Cortex of kidney (tissue), 1 donor: ENCODE data around the gene SMCO2.

ENCODE experiments used
- DNase-seq: peaks from one replicate; lab custom pipeline; 2025; lab: John Stamatoyannopoulos, UW

Gene SMCO2

DNA sequence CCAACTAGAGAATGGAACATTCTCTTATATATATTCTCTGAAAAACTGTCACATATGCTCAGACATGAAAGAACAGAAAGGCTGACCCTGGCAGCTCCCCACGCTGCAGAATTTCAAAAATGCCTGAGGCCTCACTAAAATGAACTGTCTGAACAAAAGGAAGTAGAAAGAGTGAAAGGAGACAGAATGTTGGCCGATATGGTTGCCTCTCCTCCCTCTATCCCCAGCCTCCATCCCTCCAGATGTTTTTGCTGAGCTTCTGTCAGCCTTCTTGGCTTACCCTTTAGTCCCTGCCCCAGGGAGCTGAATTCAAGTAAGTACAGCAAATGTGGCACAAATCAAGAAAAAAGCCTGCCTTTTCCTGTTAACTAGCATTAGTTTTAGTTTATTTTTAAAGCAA lies 6.9 kb downstream of the SMCO2 start:
- DNase-seq, result no peak

DNA sequence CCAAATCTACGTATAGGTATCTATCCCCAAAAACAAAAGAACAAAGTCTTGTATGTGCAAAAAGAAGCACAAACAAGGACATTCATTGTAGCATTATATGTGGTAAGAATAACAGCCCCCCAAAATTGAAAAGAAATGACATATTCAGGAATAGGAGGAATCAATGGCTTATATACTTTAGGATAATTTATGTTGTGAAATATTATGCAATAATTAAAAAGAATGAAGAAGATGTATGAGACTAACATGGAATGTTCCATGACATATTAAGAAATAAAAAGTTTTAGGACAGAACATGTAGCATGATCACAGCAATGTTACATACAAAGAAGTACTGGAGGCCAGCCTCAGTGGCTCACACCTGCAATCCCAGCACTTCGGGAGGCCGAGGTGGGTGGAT lies 9.1 kb downstream of the SMCO2 start:
- DNase-seq, result no peak

DNA sequence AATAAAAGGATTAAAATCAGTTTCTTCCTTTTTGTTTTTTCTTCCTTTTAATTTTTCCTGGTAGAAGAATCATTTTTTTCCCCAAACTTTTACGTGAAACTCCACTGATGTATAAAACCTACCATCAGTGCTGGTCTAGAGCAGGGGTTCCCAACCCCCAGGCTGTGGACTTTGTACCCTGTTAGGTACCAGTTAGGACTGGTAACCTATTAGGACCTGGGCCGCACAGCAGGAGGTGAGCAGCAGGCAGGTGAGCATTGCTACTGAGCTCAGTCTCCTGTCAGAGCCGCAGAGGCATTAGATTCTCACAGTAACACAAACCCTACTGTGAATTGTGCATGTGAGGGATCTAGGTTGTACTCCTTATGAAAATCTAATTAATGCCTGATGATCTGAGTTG lies 10.1 kb downstream of the SMCO2 start:
- no peak for DNase-seq

DNA sequence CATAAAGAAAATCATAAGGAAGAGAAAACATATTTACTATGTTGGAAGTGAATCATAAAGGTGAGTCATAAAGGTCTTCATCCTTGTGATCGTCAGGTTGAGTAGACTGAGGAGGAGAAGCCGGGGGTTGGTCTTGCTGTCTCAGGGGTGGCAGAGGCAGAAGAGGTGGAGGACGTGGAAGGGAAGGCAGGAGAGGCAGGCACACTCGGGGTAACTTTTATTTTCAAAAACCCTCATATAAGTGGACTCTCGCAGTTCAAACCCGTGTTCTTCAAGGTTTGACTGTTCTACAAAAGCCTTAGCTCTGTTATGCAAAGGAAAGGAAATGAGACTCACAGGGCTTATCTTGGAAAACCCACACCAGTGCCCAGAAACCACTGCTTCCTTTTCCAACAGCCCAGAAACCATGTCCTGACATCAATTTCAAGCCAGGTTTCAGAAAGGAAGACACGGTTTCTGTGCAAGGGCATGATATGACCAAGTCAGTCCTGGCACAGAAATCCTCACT lies 14.0 kb downstream of the SMCO2 start:
- DNase-seq, result no peak

DNA sequence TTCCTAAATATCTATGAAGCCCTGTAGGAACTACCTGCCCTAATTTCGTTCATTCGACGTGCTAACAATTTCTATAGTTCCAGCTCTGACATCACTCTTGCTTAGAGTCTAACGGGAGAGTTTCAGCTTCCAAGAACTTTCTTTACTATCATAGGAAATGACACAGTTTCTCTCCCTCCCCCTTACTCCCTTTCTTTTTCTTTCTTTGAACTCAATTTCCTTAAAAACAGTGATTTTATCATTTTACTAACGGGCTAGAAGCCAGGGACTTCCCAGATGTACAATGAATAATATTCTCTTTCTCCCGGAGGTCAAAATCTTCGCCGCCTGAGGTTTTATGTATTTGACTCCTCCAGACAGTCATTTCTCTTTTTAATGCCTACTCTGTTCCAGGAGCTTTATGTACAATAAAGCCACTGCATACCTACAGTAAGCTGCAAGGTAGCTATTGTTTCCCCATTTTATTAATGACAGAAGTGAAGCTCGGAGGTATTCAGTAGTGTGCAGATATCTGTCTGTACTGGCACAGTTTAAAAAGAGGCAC lies 15.7 kb downstream of the SMCO2 start:
- no peak for DNase-seq

DNA sequence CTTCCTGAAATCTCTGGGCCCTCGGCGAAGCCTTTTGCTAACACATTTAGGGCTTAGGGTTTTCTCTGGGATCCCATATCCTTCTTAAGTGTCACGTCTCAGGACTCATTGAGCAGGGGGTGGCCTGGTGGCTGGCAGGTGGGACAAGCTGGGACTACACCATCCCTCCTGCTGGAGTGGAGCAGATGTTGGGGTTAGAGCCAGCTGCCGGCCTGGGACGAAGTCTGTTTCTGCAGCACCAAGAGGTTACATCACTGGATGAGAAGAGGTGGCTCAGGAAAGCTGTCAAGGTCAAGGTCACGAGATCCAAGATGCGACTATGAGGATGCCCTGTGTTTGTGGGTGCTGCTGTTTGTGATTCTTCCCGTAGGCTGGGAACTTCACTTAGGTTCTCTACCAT lies 16.3 kb downstream of the SMCO2 start:
- no peak for DNase-seq

DNA sequence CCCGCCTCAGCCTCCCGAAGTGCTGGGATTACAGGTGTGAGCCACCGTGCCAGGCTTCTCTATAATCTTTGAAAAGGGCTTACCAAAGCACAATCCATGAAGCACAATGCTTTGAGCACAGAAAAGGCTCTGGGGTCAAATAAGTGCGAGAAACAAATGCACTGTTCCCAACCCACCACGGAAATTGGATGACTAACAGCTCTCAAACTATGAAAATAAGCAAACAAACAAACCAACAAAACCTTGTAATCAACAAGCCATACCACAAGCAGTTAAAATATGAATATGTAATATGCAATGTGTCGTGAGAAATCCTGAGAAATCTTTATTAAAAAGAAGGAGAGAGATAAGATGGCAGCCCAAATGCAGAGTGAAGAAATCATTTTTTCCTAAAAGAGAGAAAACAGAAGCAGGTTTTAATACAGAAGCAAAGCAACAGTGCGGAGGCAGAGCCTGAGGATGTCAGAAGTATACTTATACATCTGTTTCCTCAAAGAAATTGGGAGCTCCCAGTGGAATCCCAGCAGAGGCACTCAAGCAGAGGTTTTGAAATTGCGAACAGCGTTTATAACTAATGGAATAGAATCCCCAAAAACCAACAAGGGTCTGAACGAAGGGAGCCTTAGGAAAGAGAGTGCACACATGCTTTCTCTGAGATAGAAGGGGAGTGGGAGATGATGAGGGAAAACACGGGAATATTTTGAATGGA lies 17.1 kb downstream of the SMCO2 start:
- DNase-seq, result no peak

DNA sequence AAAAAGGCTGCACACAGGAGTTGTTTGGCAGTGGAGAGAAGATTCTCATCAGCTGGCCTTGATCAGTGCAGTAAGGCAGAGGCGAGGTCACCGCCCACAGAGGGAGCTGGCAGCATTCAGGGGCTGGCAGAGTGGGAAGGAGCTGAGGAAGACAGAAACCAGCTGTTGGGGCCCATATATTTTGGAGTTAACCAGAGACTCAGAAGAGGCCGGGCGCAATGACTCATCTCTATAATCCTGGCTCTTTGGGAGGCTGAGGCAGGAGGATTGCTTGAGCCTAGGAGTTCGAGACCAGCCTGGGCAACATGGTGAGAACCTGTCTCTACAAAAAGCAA lies 17.7 kb downstream of the SMCO2 start:
- DNase-seq, result no peak

DNA sequence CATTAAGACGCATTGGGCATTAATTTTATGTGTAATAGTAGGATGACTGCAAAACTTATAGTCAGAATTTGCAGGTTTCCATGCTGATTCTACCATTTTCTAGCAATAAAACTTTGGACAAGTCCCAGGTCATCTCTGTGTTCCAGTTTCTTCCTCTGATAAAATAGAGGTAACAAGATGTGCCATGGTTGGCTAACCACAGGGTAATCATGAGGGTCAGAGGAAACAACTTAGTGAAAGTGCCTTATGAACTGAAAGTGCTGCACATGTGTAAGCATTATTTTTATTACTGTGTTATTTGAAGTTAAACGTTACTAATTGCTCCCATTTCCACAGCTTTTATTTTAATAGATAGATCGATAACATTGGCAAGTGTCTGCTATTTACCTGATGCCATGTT lies 21.1 kb downstream of the SMCO2 start:
- no peak for DNase-seq

DNA sequence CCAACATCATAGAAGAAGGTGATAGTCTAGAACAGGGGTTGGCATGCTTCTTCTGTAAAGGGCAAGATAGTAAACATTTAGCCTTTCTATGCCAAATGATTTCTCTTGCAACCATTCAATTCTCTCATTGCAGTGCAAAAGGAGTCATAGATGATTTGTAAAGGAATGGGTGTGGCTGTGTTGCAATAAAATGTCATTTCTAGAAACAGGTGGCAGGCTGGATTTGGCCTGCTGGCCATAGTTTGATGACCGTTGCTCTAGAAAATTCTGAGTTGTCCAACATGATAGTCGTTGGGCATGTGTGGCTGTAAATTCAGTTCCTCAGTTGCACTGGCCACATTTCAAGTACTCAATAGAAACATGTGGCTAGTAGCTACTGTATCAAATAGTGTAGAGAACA lies 21.7 kb downstream of the SMCO2 start:
- DNase-seq, result no peak

DNA sequence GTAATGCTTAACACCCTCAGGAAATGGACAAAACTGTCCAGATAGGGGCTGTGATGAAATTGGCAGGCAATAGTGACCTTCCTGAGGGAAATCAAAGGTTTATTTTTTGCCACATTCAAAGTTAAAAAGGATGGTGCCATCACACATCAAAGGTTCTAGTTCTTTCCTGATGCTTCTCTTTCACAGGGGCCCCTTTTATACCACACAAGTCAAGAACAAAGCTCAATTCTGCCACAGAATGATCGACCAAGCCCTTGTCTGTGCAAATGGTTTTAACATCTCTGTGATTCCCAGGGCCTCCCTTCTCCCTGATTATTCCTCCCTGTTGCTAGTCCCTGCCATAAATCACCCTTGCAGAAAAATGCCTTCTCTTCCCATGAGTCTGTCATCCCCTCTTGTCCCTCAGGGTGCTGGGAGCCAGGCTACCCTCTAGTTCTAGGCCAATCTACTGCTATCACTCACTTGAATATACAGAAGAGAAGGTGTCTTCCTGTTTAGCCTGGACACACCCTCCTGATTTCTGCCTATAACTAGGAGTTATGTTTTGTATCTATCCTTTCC lies 22.7 kb downstream of the SMCO2 start:
- DNase-seq, result no peak

DNA sequence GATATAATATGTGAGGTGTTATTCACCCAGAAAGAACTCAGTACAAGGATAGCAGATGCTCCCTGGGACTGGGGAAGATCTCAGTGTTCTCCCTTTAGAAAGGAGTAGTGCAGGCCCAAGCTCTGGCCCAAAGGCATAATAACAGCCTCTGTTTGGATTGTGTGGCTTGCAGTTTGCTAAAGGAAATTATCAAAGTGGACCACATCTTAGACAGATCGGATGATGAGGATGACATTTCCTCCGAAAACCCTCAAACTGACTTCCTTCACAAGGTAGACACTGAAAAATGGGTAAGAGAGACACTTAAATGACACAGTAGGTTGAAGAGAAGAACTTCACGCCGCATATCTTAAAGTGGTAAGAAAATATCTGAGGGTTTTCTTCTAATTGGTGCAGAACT lies 26.1 kb downstream of the SMCO2 start:
- no peak for DNase-seq

DNA sequence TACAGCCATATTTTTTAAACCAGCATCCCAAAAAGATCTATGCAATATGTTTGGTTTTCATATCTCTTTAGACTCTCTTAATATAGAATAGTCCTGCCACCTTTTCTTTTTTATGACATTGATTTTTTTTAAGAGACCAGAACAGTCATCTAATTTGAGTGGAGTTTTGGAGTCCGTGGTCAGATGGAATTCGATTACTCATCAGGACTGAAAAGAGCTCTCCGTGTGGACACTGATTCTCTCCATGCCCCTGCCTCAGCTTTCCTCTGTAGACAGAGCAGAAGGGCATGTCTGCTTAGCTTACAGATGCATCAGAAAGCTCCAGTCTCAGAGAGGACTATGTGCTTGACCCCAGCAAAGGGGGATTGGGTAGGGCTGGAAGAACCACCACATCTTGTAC lies 27.8 kb downstream of the SMCO2 start:
- DNase-seq, result no peak

DNA sequence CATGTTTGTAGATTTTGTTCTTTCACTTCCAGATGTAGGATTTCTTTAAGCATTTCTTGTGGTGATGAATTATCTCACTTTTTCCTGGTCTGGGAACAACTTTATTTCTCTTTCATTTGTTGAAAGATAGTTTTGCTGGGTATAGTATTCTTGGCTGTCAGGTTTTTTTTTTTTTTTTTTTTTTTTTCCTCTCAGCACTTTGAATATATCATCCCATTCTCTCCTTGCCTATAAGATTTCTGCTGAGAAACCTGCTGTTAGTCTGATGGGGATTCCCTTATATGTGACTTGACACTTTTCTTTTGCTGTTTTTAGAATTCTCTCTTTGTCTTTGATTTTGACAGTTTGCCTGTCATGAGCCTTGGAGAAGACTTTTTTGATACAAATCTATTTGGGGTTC lies 30.5 kb downstream of the SMCO2 start:
- DNase-seq, result no peak

DNA sequence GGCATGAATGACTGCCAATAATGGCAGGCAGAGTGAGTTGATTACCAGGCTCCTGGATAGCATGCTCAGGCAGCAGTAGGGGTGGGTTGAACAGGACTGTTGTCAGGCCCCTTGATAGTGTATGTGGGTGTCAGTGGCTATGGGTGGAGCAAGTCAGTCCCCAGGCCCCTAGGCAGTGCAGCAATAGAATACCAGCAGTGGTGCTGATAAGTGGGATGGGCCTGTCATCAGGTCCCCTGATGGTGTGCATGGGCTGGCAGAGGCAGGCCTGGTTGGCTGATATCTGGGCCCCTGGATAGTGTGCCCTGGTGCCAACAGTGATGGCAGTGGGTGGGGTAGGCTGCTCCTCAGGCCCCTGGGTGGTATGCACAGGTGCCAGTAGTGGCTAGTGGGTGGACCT lies 32.4 kb downstream of the SMCO2 start:
- no peak for DNase-seq

DNA sequence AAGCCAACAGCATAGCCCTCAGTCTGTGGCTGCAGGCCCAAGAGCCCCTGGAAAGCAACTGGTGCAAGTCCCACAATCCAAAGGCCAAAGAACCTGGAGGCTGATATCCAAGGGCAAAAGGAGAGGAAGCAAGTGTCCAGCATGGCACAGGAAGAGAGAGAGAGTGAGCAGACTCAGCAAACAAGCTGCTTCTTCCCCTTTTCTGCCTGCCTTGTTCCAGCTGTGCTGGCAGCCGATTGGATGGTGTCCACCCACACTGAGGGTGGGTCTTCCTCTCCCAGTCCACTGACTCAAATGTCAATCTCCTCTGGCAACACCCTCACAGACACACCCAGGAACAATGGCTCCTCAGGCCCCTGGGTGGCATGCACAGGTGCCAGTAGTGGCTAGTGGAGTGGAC lies 33.5 kb downstream of the SMCO2 start:
- DNase-seq, result no peak

DNA sequence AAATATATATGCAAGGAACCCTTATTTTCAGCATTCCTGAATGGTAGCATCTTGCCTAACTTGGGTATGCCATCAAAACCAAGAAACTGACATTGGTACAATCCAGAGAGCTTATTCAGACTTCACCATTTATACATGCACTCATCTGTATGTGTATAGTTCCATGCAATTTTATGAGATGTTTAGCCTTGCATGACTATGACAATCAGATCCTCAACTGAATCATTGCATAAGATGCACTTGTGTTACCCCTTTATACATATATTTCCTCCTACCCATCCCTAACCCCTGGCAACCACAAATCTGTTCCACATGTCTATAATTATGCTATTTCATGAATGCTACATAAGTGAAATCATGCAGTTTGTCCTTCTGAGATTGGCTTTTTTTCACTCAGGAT lies 40.4 kb downstream of the SMCO2 start:
- no peak for DNase-seq

DNA sequence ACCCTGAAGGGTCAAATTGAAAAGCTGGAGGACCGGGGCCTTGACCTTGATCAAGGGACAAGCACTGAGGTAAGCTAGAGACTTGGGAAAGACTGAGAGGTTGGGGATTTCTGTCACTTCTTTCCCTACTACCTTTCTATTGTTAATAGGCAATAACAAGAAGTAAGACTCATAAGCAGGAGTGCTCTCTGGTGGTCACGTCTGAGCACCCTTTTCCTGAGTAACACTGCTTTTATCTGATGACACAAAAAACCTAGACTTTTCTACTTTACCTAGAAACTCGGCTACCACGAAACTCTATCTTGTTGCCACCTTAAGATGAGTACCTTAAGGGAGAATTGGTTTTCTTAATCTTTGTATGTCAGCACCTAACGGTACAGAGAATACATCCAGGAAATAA lies 41.9 kb downstream of the SMCO2 start:
- DNase-seq, result no peak

DNA sequence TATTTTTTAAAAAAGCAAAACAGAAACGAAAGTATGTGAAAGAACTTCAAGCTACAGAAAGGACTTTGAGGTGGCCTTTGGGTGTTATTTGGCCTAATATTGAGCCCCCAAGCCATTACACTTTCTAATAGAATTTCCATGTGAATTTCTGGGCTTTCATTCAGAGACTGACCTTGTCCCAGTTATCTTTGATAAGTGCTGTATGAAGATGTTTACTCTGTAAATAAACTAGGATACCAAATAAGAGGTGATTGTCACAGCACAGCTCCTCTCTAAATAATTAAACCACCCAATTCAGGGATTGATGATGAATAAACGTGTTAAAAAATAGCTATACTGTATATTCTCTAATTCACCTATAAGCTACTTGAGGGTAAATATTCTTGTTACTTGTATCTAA lies 44.7 kb downstream of the SMCO2 start:
- DNase-seq, result no peak

DNA sequence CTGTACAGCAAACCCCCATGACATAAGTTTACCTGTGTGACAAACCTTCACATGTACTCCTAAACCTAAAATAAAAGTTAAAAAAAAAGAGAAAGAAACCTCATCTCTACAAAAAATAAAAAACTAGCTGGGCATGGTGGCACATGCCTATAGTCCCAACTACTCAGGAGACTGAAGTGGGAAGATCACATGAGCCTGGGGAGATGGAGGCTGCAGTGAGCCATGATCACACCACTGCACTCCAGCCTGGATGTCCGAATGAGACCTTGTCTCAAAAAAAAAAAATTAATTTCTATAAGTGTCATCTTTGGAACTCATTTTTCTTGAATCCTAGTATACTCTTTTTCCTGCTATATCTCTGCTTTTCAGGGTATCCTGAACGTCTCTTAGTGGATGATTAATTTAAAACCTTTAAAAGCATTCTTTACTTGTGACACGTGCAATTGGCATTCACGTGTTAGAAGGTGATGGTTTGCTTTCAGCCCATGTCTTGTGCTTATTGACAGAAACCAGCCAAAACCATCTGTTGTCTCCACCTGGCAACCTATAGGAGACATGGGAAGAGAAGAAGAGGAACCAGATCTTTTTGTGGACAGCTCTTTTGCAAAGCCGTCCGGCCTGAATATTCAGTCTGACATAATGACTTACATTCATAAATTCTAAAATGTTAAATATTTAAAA lies 46.9 kb downstream of the SMCO2 start:
- DNase-seq, result no peak

DNA sequence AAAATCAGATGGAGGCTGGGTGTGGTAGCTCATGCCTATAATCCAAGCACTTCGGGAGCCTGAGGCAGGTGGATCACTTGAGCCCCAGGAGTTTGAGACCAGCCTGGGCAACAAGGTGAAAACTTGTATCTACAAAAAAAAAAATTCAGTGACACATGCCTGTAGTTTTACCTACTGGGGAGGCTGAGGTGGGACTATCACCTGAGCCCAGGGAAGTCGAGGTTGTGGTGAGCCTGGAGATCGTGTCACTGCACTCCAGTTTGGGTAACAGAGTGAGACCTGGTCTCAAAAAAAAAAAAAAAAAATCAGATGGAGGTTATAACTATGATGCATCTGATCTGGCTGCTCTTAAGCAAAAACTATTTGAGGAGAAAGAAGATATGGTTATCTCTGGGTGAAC lies 50.9 kb downstream of the SMCO2 start:
- DNase-seq, result no peak

DNA sequence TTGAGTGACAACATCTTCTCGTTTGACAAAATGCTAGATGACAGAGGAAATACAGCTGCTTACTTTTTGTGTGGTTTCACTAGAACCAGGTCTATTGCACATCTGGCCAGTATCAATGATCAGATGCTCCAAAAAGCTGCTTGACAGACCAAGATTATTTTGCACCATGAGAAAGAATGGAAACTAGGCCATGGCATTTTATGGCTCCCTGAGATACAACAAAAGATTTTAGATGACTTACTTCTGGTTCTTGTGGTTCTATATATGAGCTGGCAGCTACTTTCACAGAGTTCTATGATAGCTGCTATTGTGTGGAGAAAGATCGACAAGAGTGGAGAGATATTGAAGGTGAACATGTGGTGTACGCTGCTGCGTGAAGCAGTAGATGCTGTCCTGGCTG lies 51.6 kb downstream of the SMCO2 start:
- no peak for DNase-seq

DNA sequence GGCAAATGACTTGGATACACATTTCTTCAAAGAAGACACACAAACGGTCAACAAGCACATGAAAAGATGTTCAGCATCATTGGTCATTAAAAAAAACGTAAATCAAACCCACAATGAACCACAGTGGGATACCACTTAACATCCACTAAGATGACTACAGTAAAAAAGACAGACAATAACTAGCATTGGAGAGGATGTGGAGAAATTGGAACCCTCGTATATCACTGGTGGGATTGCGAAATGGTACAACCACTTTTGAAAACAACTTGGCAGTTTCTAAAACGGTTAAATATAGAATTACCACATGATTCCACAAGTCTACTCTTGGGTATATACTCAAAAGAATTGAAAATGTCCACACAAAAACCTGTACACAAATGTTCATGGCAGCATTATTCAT lies 52.2 kb downstream of the SMCO2 start:
- DNase-seq, result no peak
